ENCODE measurements around the gene MAN1B1. TPM values are rescaled to one million over a fixed set of nuclear protein-coding genes. Genes with fewer than 3 reads are reported as not detected.
A peak's percentile ranks its signal among the peaks of the same experiment; 100 is the strongest.

Gene MAN1B1
- total and polyA plus RNA-seq, 2 donors (not counting 3 experiments of a cell fraction or from before 2014, with no cell fraction given): 75.3 to 83.3 TPM

- FAIRE-seq (no peak), DNase-seq (ENCODE audit: low read depth, low spot score) (peak; percentile 33)
- Histone ChIP-seq H3K27me3 (ENCODE audit: control insufficient read depth in 2 of 2, insufficient read depth in 2 of 2, low read length in 2 of 2) (no peaks in the 10 kb centered on the region), H3K4me3 (replicated peaks in 1 of 3; ENCODE audit: insufficient read depth in 1 of 3, low read depth in 1 of 3, low read length in 3 of 3) (peak within 1 kb of the TSS; percentile 32 to 61 (median 53)), H3K9me1 (replicated peaks; ENCODE audit: control insufficient read depth, extremely low read depth, insufficient read depth, low read length) (no peaks in the 10 kb centered on the region), H3K79me2 (ENCODE audit: control insufficient read depth, insufficient read depth, low read length) (no peaks in the 10 kb centered on the region), H3K9ac (replicated peaks; ENCODE audit: extremely low read depth, insufficient read depth, low read length) (no peak within 1 kb of the TSS), H3K4me2 (ENCODE audit: insufficient read depth, low read length) (no peak within 1 kb of the TSS), H3K4me1 (ENCODE audit: control insufficient read depth, extremely low read depth, insufficient read depth, low read length) (peaks cover 4% of the 10 kb centered on the region), H4K20me1 (replicated peaks; ENCODE audit: control insufficient read depth, extremely low read depth, insufficient read depth, low read length) (no peaks in the 10 kb centered on the region), H3K36me3 (ENCODE audit: control insufficient read depth in 2 of 2, extremely low read depth in 1 of 2, insufficient read depth in 2 of 2, low read length in 2 of 2) (peaks cover 0 to 13% of the 10 kb centered on the region in 2 experiments), H2AFZ (ENCODE audit: low read depth, low read length) (peak within 1 kb of the TSS; percentile 80), H3K9me3 (replicated peaks; ENCODE audit: control insufficient read depth, insufficient read depth, low read length) (no peaks in the 10 kb centered on the region), H3K27ac (ENCODE audit: insufficient read depth, low read depth, low read length) (no peak within 1 kb of the TSS)
- ChIA-PET POLR2A (interaction anchor here (0.8 to 1.3 kb wide), 3 partner anchors 15 to 126 kb away, joined by 3 to 4 read pairs (median 3); partner anchors contain the start of gene TUBB4B), CTCF (interaction anchor here (1.3 to 5.4 kb wide), 4 partner anchors 15 to 126 kb away, joined by 3 to 26 read pairs (median 4); partner anchors contain the start of genes RNF224 and TUBB4B)
- intact Hi-C loops (cut with micrococcal nuclease) (loop anchor here (2.0 to 5.0 kb wide), 2 partner anchors 28 to 62 kb away; partner anchors contain the start of gene MAN1B1), dilution Hi-C loops (cut with MboI; ENCODE audit: extremely low pct_ligation_motif_present, low sequenced_read_pairs) (no loop called here)
- BruUV-seq (replicated peaks): no TSS peak
- TF ChIP-seq POLR2A (IDR thresholded peaks at IDR 0.05; ENCODE audit: low read depth, low read length) (peak; percentile 35), MYC (IDR thresholded peaks at IDR 0.05; ENCODE audit: low read depth, low read length) (no peak), POLR2AphosphoS5 (IDR thresholded peaks at IDR 0.05; ENCODE audit: insufficient read depth, low read depth, low read length) (peak; percentile 68), JUN (IDR thresholded peaks at IDR 0.05; ENCODE audit: borderline replicate concordance, insufficient read depth, insufficient read length, low read depth) (no peak), EZH2 (IDR thresholded peaks at IDR 0.05; ENCODE audit: borderline replicate concordance, low read depth, low read length, severe bottlenecking) (no peak), FOS (IDR thresholded peaks at IDR 0.05; ENCODE audit: borderline replicate concordance, insufficient read depth, low read length) (no peak), GATA2 (IDR thresholded peaks at IDR 0.05; ENCODE audit: insufficient read depth, insufficient read length, low read depth, low read length) (no peak)
- TF ChIP-seq, protein P1, sequence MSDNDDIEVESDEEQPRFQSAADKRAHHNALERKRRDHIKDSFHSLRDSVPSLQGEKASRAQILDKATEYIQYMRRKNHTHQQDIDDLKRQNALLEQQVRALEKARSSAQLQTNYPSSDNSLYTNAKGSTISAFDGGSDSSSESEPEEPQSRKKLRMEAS (IDR thresholded peaks at IDR 0.05; ENCODE audit: insufficient read depth, insufficient read length): peak; percentile 78
- TF ChIP-seq, protein P2, sequence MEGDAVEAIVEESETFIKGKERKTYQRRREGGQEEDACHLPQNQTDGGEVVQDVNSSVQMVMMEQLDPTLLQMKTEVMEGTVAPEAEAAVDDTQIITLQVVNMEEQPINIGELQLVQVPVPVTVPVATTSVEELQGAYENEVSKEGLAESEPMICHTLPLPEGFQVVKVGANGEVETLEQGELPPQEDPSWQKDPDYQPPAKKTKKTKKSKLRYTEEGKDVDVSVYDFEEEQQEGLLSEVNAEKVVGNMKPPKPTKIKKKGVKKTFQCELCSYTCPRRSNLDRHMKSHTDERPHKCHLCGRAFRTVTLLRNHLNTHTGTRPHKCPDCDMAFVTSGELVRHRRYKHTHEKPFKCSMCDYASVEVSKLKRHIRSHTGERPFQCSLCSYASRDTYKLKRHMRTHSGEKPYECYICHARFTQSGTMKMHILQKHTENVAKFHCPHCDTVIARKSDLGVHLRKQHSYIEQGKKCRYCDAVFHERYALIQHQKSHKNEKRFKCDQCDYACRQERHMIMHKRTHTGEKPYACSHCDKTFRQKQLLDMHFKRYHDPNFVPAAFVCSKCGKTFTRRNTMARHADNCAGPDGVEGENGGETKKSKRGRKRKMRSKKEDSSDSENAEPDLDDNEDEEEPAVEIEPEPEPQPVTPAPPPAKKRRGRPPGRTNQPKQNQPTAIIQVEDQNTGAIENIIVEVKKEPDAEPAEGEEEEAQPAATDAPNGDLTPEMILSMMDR (IDR thresholded peaks at IDR 0.05; ENCODE audit: extremely low read depth in 1 of 2, insufficient read depth in 1 of 2, low read depth in 1 of 2, low read length in 2 of 2): no peak
Measured at GRCh38 chr9:137114613-137115393, 28.0 kb downstream of the MAN1B1 start, which contains the start of gene DPP7. Gene DPP7, minus strand, starts transcription at chr9:137114733. Its CDS starts 20 bp downstream, at chr9:137114713.

All from endothelial cell of umbilical vein (primary cell).